Nephron progenitor cell (in vitro differentiated cells): Measurements from ENCODE around the gene GPR132.
A peak's percentile ranks its signal among the peaks of the same experiment; 100 is the strongest.

Experiments
- DNase-seq: peaks from one replicate; pipeline ENCODE4 v3.0.0; 2021
- H3K27ac Mint-ChIP-seq: 2 replicates; pipeline ENCODE4 v1.8.0; 2021; ENCODE audit warnings: mild to moderate bottlenecking, moderate library complexity, mixed read lengths
- H3K27me3 Mint-ChIP-seq: 2 replicates; pipeline ENCODE4 v1.8.0; 2021; ENCODE audit warnings: mild to moderate bottlenecking, low read depth, mixed read lengths; ENCODE audit not compliant: poor library complexity
- H3K36me3 Mint-ChIP-seq: 2 replicates; pipeline ENCODE4 v1.8.0; 2021; ENCODE audit warnings: low read depth, mixed read lengths
- H3K4me1 Mint-ChIP-seq: 2 replicates; pipeline ENCODE4 v1.8.0; 2021; ENCODE audit warnings: mixed read lengths
- H3K4me3 Mint-ChIP-seq: 2 replicates; pipeline ENCODE4 v1.8.0; 2021; ENCODE audit warnings: mild to moderate bottlenecking, moderate library complexity, mixed read lengths
- H3K9me3 Mint-ChIP-seq: 2 replicates; pipeline ENCODE4 v1.8.0; 2021; ENCODE audit warnings: mild to moderate bottlenecking, moderate library complexity, mixed read lengths
- TF ChIP-seq, protein P1 (sequence below): fragments of 200-600 bp; sonication (generic); IDR thresholded peaks from 2 replicates; pipeline ENCODE4 v1.5.0; 2021; ENCODE audit warnings: antibody characterized with exemption

The GPR132 gene

DNA sequence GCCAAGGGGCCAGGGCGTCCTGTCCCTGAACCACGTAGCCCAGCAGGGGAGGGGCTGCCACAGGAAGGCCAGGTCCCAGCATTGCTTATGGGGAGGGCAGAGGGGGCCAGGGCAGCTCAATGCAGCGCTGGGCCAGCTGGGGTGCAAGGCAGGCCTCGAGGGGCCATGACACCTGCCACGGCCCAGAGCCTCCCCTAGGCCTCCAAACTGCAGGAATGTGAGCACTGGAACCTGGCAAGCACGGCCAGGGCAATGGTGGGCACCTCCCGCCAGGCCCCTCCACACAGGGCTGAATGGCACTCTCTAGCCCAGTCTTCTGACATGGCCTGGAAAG, 32.5 kb upstream of the GPR132 start:
- H3K27me3 Mint-ChIP-seq: peaks cover 39% of the 10 kb centered on the region
- H3K4me3 Mint-ChIP-seq: no peak overlapping the region
- H3K4me1 Mint-ChIP-seq: peaks cover 12% of the 10 kb centered on the region
- TF ChIP-seq, protein P1, sequence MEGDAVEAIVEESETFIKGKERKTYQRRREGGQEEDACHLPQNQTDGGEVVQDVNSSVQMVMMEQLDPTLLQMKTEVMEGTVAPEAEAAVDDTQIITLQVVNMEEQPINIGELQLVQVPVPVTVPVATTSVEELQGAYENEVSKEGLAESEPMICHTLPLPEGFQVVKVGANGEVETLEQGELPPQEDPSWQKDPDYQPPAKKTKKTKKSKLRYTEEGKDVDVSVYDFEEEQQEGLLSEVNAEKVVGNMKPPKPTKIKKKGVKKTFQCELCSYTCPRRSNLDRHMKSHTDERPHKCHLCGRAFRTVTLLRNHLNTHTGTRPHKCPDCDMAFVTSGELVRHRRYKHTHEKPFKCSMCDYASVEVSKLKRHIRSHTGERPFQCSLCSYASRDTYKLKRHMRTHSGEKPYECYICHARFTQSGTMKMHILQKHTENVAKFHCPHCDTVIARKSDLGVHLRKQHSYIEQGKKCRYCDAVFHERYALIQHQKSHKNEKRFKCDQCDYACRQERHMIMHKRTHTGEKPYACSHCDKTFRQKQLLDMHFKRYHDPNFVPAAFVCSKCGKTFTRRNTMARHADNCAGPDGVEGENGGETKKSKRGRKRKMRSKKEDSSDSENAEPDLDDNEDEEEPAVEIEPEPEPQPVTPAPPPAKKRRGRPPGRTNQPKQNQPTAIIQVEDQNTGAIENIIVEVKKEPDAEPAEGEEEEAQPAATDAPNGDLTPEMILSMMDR: no peak
- H3K27ac Mint-ChIP-seq: no peak overlapping the region
- DNase-seq: no peak
- peaks cover 50% of the 10 kb centered on the region for H3K9me3 Mint-ChIP-seq
- peaks cover 14% of the 10 kb centered on the region for H3K36me3 Mint-ChIP-seq

GRCh38 chr14:105096206-105096875, 31.1 kb upstream of the GPR132 start:
- Mint-ChIP-seq H3K4me1 (peaks cover 18% of the 10 kb centered on the region), H3K4me3 (peak overlapping the region; percentile 18), H3K36me3 (peaks cover 14% of the 10 kb centered on the region), H3K27me3 (peaks cover 30% of the 10 kb centered on the region), H3K9me3 (peaks cover 37% of the 10 kb centered on the region), H3K27ac (no peak overlapping the region)
- TF ChIP-seq, protein P1: no peak
- DNase-seq: no peak

DNA sequence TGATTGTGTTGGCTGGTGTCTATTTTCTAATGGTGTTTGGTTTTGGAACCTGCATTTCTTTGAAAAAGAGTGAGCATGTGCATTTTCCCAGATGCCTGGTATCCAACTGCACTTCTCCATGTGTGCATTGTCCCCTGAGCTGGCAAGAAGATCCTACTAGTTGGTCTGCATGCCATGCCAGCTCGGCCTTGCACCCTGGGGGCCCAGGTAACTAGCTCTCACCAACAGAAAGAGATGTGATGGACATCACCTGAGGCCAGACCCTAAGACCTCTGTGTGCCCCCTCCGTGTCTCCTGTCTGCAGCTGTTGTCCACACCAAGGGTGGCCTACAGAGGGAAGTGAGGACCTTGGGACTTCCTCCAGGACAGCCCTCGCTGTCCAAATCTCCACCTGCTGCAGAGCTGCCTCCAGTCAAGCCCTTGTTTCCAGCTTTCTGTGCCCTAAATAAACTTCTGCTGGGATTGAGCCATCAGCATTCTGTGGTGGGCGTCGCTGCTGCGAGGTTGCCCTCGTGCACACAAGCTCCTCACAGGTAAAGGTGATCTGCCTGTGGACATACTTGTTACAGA, 30.1 kb upstream of the GPR132 start:
- no peak overlapping the region for H3K27ac Mint-ChIP-seq
- peaks cover 23% of the 10 kb centered on the region for H3K4me1 Mint-ChIP-seq
- peaks cover 27% of the 10 kb centered on the region for H3K9me3 Mint-ChIP-seq
- H3K36me3 Mint-ChIP-seq: peaks cover 14% of the 10 kb centered on the region
- peaks cover 30% of the 10 kb centered on the region for H3K27me3 Mint-ChIP-seq
- no peak for DNase-seq
- H3K4me3 Mint-ChIP-seq: peak overlapping the region; percentile 23
- TF ChIP-seq, protein P1: no peak

GRCh38 chr14:105094193-105094907, 29.1 kb upstream of the GPR132 start:
- TF ChIP-seq, protein P1: no peak
- H3K4me3 Mint-ChIP-seq: peak overlapping the region; percentile 63
- peaks cover 10% of the 10 kb centered on the region for H3K36me3 Mint-ChIP-seq
- H3K4me1 Mint-ChIP-seq: peaks cover 24% of the 10 kb centered on the region
- peaks cover 22% of the 10 kb centered on the region for H3K27me3 Mint-ChIP-seq
- peak; percentile 26 for DNase-seq
- peaks cover 17% of the 10 kb centered on the region for H3K9me3 Mint-ChIP-seq
- H3K27ac Mint-ChIP-seq: no peak overlapping the region

DNA sequence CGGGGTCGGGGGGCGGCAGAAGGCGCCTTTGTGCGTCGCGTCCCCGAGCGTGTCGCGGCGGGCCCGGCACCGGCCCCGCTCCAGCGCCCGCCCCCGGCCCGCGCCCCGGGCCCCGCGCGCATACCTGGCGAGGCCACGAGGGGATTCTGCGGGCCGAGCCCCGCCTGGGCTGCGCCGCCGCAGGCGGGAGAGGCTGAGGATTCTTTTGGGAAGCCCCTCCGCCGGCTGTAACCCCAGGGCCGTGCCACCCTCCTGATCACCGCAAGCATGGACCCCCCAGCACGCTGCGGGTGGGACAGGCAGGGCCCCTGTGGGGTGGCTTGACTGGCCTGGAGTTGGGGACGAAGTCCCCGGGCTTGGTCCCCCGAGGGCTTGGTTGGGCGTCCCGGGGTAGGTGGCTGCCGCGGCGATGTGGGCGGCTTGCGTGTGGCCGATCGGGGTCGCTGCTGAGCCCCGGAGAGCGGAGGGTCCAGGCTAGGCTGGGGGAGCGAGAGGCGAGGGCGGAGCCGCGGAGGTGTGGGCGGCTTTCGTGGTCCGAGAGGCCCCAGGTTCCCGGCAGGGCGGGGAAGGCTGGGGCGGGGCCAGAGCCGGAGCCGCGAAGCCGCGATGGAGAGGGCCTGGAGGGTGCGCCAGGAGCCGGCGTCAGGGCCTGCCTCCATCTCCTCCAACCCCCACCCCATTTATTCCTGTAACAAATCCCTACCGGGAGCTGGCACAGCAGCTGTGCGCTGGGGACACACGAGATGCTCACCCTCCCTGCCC, 28.4 kb upstream of the GPR132 start:
- peak; percentile 86 for DNase-seq
- no peak overlapping the region for H3K27ac Mint-ChIP-seq
- H3K9me3 Mint-ChIP-seq: peaks cover 10% of the 10 kb centered on the region
- H3K36me3 Mint-ChIP-seq: peaks cover 6% of the 10 kb centered on the region
- H3K4me3 Mint-ChIP-seq: peak overlapping the region; percentile 63
- H3K4me1 Mint-ChIP-seq: peaks cover 29% of the 10 kb centered on the region
- H3K27me3 Mint-ChIP-seq: peaks cover 20% of the 10 kb centered on the region
- TF ChIP-seq, protein P1: peak; percentile 44
